GM08714 (cell line): Measurements from ENCODE around the gene STEAP1B.

Source experiments
- H3K4me3 ChIP-seq: fragments of 200-500 bp; sonication (Bioruptor generic); 2 replicates; pipeline ENCODE4 v1.5.1; 2014; ENCODE audit warnings: mild to moderate bottlenecking, low read length, inconsistent platforms
- ZNF274 ChIP-seq: IDR thresholded peaks from 2 replicates; pipeline ENCODE4 v1.6.1; 2012; ENCODE audit warnings: mild to moderate bottlenecking, low read depth, low read length

The STEAP1B gene

GRCh38 chr7:22390516-22390915, 109.5 kb downstream of the STEAP1B start:
- H3K4me3 ChIP-seq: no peak overlapping the region
- TF ChIP-seq ZNF274: no peak

DNA sequence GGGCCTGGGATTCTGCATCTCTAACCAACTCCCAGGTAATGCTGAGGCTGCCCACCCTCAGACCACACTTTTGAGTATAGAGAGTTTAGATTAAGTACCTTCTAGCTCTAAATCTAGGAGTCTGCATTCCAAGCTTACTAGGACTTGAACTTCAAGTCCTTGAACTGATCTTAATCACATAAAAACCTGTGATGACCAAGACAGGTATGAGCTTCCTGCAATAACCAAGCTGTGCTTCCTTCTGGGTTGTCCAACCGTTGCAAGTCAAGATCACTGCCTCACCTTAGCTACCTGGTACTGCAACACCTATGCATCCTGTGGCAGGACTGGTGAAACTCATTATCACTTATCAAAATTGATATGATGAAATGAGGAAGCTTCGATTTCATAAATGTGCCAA, 110.1 kb downstream of the STEAP1B start:
- no peak overlapping the region for H3K4me3 ChIP-seq
- no peak for TF ChIP-seq ZNF274

DNA sequence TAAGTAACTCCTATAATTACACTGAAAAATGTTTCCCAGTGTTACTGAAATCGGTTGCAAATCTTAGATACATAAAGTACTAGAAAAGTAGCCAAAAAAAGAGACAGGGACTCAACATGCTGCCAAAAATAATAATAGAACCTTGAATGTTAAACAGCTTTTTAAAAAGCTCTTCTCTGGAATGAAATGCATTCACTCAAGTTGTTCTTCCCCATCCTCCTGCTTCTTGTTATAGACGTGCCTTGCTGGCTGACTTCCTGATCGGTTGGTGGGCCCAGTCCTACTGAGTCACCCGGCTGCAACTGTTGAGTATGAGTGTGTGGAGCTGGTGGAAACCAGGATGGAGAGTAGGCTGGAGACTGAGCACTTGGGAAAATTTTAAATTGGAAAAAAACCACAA, 112.4 kb downstream of the STEAP1B start:
- TF ChIP-seq ZNF274: no peak

DNA sequence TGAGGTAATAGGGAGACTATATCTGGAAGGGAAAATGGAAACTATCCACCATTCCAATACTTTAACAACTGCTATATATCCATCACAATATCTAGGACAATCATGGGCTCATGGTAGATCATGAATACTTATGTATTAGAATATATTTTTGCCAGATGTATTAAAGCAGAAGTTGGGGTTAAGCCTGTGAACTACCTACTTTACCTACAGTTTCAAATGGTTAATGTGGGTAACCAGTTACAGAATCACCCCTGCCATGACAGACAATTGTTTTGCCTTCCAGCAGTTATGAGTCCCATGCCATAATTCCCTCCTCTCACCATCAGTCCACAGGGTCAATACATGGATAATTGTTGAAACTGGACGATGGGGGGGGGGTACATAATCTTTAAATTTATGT, 113.1 kb downstream of the STEAP1B start:
- H3K4me3 ChIP-seq: no peak overlapping the region
- TF ChIP-seq ZNF274: no peak

More for the DNA sequence above, 112.4 kb downstream of the STEAP1B start:
- no peak overlapping the region for H3K4me3 ChIP-seq

DNA sequence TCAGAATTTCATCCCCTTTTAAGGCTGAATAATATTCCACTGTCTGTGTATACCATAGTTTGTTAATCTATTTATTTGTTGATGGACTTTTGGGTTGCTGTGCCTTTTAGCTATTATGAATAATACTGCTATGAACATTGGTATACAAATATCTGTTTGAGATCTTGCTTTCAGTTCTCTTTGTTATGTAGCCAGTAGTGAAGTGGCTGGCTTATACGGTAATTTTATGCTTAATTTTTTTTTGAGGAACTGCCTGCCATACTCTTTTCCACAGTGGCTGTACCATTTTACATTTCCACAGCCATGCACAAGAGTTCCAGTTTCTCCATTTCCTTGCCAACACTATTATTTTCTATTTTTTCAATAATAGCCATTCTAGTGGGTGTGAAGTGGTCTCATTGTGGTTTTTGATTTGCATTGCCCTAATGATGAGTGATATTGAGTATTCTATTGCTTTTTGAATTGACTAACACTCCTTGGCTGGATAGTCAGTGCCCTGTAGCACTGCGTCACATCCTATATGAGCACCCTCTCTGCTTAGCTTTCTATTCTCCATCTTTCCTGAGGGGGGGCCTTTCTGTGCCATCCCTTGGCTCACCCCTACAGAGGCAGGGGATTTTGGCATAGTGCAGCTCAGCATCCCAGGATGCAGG, 113.7 kb downstream of the STEAP1B start:
- TF ChIP-seq ZNF274: no peak
- no peak overlapping the region for H3K4me3 ChIP-seq

DNA sequence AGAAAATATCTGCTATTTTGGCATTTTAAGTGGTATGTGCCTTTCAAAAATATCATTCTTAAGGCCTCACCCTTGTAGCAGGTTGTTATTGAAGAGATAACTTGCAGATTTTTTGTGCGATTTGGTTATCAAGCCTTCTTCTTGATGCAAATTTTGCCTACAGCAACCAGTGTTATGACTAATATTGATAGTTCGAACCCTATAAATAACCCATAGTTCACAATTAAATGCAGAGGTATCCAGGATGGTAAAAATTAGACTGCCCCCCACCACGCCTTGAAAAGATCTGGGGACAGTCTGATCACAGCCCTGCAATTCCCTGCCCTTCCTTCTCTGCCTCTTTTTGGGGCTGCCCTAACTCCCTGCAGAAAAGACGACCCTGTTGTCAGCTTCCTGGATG, 114.7 kb downstream of the STEAP1B start:
- H3K4me3 ChIP-seq: no peak overlapping the region
- TF ChIP-seq ZNF274: no peak

GRCh38 chr7:22380333-22380732, 119.7 kb downstream of the STEAP1B start:
- no peak overlapping the region for H3K4me3 ChIP-seq
- TF ChIP-seq ZNF274: no peak

DNA sequence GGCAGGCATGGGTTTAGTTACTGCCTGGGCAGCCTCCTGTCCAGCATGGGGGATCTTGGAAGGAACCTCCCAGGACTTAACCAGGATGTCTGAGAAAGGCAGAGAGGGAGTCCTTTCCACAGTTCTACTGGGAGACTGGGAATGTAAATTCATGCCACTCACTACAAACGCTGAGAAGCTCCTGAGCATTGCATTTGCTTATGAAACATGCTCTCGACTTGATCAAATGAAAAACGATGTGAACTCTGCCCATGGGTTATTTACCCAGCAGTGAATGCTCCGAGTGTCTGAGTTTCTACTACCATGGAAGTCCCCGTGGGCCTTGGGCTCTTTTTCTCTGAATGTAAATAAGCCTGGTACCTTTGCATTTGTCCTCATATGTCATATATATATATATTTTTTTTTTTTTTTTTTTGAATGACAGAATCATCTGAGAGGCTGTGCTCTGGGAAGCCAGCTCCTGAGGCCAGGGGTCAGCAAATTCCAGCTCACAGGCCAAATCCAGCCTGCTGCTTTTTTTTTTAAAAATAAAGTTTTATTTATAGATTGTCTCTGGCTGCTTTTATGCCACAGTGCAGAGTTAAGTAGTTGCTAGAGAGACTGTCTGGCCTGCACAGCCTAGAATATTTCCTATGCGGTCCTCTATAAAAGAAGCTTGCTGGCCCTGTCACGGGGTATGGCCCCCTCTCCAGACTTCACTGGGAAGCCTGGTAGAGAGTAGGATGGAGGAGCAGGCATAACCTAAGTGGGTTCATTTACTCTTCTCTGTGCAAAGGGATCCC, 121.6 kb downstream of the STEAP1B start:
- H3K4me3 ChIP-seq: no peak overlapping the region
- TF ChIP-seq ZNF274: no peak

DNA sequence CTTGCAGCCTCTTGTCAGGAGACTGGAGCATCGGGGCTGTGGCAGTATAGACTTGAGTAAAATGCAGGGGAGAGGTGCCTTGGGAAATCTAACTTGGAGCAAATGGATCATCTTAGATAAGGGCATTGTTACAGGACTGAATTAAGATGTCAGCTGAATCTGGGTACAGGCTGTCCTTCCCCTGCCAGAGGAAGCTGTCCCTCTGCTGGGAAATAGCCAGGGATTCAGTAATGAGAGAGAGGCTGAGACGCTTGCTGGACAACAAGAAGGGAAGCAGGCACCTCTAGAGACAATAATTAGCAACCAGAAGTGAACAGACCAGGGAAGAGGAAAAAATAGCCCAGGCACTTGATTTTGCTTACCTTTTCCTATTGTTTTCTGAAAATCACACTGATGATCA, 122.3 kb downstream of the STEAP1B start:
- no peak overlapping the region for H3K4me3 ChIP-seq
- no peak for TF ChIP-seq ZNF274

GRCh38 chr7:22375359-22376048, 124.5 kb downstream of the STEAP1B start:
- TF ChIP-seq ZNF274: no peak
- no peak overlapping the region for H3K4me3 ChIP-seq

GRCh38 chr7:22373911-22374310, 126.1 kb downstream of the STEAP1B start:
- H3K4me3 ChIP-seq: no peak overlapping the region
- no peak for TF ChIP-seq ZNF274

DNA sequence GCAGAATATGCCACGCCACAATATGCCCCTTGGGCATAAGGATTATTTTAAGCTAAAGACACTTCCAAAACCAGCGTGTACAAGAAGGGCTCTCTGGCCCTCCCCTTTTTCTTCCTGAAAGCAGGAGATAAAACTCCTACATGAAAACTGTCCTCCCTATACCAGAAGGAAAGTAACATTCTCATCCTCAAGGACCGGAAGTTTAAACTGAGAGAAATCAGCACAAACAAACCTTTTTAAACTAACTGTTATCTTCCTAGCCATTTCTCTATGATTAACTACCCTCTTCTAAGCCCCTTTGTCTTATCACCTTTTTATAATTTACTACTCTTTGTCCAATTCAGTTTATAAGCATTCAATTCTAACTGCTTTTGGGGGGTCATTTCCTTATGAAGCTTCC, 126.6 kb downstream of the STEAP1B start:
- TF ChIP-seq ZNF274: no peak
- no peak overlapping the region for H3K4me3 ChIP-seq

DNA sequence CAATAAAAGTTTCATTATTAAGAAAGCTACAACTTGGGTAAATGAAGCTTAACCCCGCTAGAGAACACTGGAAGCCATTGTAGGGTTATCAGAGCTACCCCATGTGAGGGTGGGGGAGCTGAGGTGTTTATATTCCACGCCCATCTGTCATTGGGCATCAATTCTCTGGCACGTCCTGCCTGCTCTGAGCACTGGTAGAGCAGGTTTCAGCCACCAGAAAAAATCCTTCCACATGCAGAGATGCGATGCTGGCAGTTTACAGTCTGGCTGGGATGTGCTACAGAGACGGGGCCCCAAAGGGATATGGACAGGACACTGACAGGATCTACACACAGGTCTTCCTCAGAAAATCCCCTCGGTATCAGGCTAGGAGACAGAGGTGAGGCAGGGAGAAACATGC, 127.1 kb downstream of the STEAP1B start:
- H3K4me3 ChIP-seq: no peak overlapping the region
- TF ChIP-seq ZNF274: no peak

- TF ChIP-seq ZNF274: no peak
Measured at GRCh38 chr7:22371878-22372277, 128.1 kb downstream of the STEAP1B start.

More at GRCh38 chr7:22371878-22372277, 128.1 kb downstream of the STEAP1B start:
- H3K4me3 ChIP-seq: no peak overlapping the region
